Cardiac muscle cell (in vitro differentiated cells and primary cell): ENCODE measurements around the gene EBLN1. TPM values are rescaled to one million over a fixed set of nuclear protein-coding genes. Genes with fewer than 3 reads are reported as not detected.

Experiments
- DNase-seq, 2 donors: peaks; one replicate each; pipeline versions ENCODE4 v3.0.0 to v3.0.0-alpha.2; 2010 to 2017; ENCODE audit warnings: low read depth in 1 of 2, low spot score in 1 of 2
- H3K27ac ChIP-seq: fragments of 200-600 bp; sonication (generic); 2 replicates; pipeline ENCODE4 v1.5.1; 2016
- H3K27me3 ChIP-seq: fragments of 200-600 bp; sonication (generic); 2 replicates; pipeline ENCODE4 v1.6.0; 2016; ENCODE audit warnings: control low read depth
- H3K36me3 ChIP-seq: fragments of 200-600 bp; sonication (generic); 2 replicates; pipeline ENCODE4 v1.5.1; 2016; ENCODE audit warnings: control low read depth
- H3K4me1 ChIP-seq: fragments of 200-600 bp; sonication (generic); 2 replicates; pipeline ENCODE4 v1.8.1; 2017; ENCODE audit warnings: low read depth, mild to moderate bottlenecking, mixed run types
- H3K4me3 ChIP-seq: fragments of 200-600 bp; sonication (generic); 2 replicates; pipeline ENCODE4 v1.5.1; 2016; ENCODE audit warnings: mild to moderate bottlenecking
- H3K9me3 ChIP-seq: fragments of 200-600 bp; sonication (generic); 2 replicates; pipeline ENCODE4 v1.5.1; 2017; ENCODE audit warnings: low read depth, mild to moderate bottlenecking, control low read depth
- CTCF ChIP-seq: IDR thresholded peaks from 2 replicates; pipeline ENCODE4 v1.5.1; 2012; ENCODE audit warnings: low read depth, mild to moderate bottlenecking, low read length
- polyA plus RNA-seq: library from polyadenylated mRNA; unstranded; fragments of >200 nt; fragmentation: Nextera tagmentation; extraction: Ambion mirVana; gene quantifications from 2 replicates; pipeline ENCODE4 v1.2.1, GENCODE V29; 2016
- total RNA-seq: library from RNA; depleted of rRNA; stranded (reverse); fragments of >200 nt; gene quantifications from 2 replicates; pipeline ENCODE4 v1.2.3, GENCODE V29; 2016

Gene EBLN1
- total RNA-seq (not detected in 2 replicates), polyA plus RNA-seq (not detected in 2 replicates)

- TF ChIP-seq CTCF = no peak
- no peak within 1 kb of the TSS for H3K27ac ChIP-seq
- no peaks in the 10 kb centered on the region for H3K4me1 ChIP-seq
- DNase-seq = no peak
- H3K27me3 ChIP-seq = no peaks in the 10 kb centered on the region
- H3K9me3 ChIP-seq = no peaks in the 10 kb centered on the region
- H3K36me3 ChIP-seq = no peaks in the 10 kb centered on the region
- no peak within 1 kb of the TSS for H3K4me3 ChIP-seq
Observed at GRCh38 chr10:22217842-22218241, at the start of gene EBLN1. Gene EBLN1, minus strand, starts transcription at chr10:22218015. Its CDS starts 8,032 bp downstream, at chr10:22209983.

- H3K4me3 ChIP-seq = no peak overlapping the region
- no peaks in the 10 kb centered on the region for H3K27me3 ChIP-seq
- no peak overlapping the region for H3K27ac ChIP-seq
- no peaks in the 10 kb centered on the region for H3K9me3 ChIP-seq
- H3K4me1 ChIP-seq = no peaks in the 10 kb centered on the region
- peak in 1 of 2 donors; percentile 28 for DNase-seq
- no peaks in the 10 kb centered on the region for H3K36me3 ChIP-seq
- no peak for TF ChIP-seq CTCF
Observed at GRCh38 chr10:22265839-22266537, 48.2 kb upstream of the EBLN1 start.

- no peak for TF ChIP-seq CTCF
- no peak overlapping the region for H3K4me3 ChIP-seq
- no peaks in the 10 kb centered on the region for H3K36me3 ChIP-seq
- no peak overlapping the region for H3K27ac ChIP-seq
- no peaks in the 10 kb centered on the region for H3K4me1 ChIP-seq
- H3K27me3 ChIP-seq = peaks cover 23% of the 10 kb centered on the region
- no peaks in the 10 kb centered on the region for H3K9me3 ChIP-seq
- no peak for DNase-seq
Observed at GRCh38 chr10:22263106-22263505, 45.3 kb upstream of the EBLN1 start.

- Histone ChIP-seq H3K9me3 (no peaks in the 10 kb centered on the region), H3K27ac (no peak overlapping the region), H3K27me3 (peaks cover 62% of the 10 kb centered on the region), H3K4me1 (no peaks in the 10 kb centered on the region), H3K4me3 (no peak overlapping the region), H3K36me3 (no peaks in the 10 kb centered on the region)
- DNase-seq = peak in 1 of 2 donors; percentile 60
- TF ChIP-seq CTCF = peak; percentile 30
Observed at GRCh38 chr10:22259280-22259679, 41.5 kb upstream of the EBLN1 start.

- no peaks in the 10 kb centered on the region for H3K36me3 ChIP-seq
- no peak overlapping the region for H3K4me3 ChIP-seq
- TF ChIP-seq CTCF = no peak
- DNase-seq = no peak
- H3K27ac ChIP-seq = no peak overlapping the region
- no peaks in the 10 kb centered on the region for H3K9me3 ChIP-seq
- peaks cover 70% of the 10 kb centered on the region for H3K27me3 ChIP-seq
- no peaks in the 10 kb centered on the region for H3K4me1 ChIP-seq
Observed at GRCh38 chr10:22258471-22258870, 40.7 kb upstream of the EBLN1 start.
